A673 (cell line): Measurements from ENCODE around the gene TEX101.

Source experiments
- EZH2 ChIP-seq: fragments of 200-600 bp; sonication (generic); IDR thresholded peaks from 2 replicates; pipeline ENCODE4 v1.6.1; 2017; ENCODE audit warnings: borderline replicate concordance, low read depth, mild to moderate bottlenecking, mixed read lengths, antibody characterized with exemption, low read length; ENCODE audit not compliant: poor library complexity, severe bottlenecking
- TF ChIP-seq, protein P1 (sequence below): fragments of 300-800, 200-600 bp; sonication (generic); conservative IDR thresholded peaks from 2 replicates; pipeline ENCODE4 v1.5.1; 2017; ENCODE audit warnings: low read depth, mild to moderate bottlenecking, antibody characterized with exemption, low read length, moderate library complexity, mixed read lengths

DNA sequence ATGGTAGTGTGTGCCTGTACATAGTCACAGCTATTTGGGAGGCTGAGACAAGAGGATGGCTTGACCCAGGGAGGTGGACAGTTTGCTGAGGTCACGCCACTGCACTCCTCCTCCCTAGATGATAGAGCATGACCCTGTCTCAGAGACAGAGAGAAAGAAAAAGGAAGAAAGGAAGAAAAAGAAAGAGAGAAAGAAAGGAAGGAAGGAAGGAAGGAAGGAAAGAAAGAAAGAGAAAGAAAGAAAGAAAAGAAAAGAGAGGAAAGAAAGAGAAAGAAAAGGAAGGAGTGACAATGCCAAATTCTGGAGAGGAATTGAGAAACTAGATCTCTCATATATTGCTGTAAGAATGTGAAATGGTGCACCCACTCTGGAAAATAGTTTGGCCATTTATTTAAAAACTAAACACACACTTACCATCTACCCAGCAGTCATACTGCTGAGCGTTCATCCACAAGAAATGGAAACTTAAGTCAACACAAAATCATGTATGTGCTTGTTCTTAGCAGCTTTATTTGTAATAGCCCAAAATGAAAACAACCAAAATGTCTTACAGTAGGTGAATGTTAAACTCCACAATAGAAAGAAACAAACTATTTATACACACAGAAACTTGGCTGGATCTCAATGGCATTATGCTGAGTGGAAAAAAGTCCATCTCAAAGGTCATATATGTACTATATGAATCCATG is 7.5 kb downstream of the TEX101 start:
- TF ChIP-seq, protein P1, sequence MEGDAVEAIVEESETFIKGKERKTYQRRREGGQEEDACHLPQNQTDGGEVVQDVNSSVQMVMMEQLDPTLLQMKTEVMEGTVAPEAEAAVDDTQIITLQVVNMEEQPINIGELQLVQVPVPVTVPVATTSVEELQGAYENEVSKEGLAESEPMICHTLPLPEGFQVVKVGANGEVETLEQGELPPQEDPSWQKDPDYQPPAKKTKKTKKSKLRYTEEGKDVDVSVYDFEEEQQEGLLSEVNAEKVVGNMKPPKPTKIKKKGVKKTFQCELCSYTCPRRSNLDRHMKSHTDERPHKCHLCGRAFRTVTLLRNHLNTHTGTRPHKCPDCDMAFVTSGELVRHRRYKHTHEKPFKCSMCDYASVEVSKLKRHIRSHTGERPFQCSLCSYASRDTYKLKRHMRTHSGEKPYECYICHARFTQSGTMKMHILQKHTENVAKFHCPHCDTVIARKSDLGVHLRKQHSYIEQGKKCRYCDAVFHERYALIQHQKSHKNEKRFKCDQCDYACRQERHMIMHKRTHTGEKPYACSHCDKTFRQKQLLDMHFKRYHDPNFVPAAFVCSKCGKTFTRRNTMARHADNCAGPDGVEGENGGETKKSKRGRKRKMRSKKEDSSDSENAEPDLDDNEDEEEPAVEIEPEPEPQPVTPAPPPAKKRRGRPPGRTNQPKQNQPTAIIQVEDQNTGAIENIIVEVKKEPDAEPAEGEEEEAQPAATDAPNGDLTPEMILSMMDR, result no peak
- no peak for TF ChIP-seq EZH2
